ENCODE results near the gene RPL37.
"Not testable (repeated sequence)": the region's sequence is repeated elsewhere in the genome, so short reads cannot be mapped to it uniquely, and the experiment has no call there.

RPL37 gene

DNA sequence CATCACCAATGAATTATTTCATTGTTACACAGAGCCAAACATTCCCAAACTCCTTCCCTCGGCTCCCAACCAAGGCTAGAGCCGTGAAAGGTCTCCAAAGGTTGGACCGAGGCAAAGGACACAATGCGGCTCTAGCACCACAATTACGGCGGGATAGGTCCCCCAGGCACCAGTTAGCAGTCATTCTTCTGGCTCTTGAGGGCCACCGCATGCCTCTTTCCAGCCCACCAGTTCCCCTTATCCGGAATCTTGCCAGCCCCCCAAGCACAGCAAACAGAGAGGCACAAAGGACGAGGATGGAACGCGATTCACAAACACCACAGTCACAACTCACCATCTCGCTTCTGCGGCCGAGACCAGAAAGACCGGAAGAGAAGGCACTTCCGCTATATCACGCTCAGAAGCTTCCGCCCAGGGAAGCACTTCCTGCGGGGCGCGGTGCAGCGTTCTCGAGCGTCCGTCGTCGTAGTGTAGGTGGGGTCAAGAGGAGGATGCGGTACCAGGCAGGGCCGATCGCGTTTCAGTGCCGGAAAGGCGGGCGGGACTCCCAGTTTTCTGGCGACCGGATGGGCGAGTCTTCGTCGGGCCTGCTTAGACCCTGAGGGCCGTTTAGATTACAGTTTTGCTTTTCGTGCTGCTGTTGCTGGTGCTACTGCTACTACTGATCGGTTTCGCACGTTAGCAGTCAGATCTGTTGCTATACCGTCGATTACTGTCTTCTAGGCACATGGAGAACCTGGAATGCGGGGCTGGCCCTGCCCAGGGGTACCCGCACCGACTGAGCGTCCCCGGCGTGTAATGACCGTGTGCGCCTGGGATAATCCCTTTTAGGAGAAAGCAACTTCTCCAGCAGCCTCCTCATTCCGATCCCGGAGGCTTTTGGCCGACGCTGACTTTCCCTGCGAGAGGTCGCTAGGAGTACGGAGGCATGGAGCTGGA, at the start of gene RPL37:
TSS of gene RPL37 (minus strand) at position 374 of the 939 bp plus-strand sequence. CDS start at position 337, 37 bp downstream.
- H3K27ac ChIP-seq, result peak within 1 kb of the TSS; percentile 92
- peak; percentile 96 for TF ChIP-seq ZFX (IDR thresholded peaks at IDR 0.05)
- TF ChIP-seq, protein P1, sequence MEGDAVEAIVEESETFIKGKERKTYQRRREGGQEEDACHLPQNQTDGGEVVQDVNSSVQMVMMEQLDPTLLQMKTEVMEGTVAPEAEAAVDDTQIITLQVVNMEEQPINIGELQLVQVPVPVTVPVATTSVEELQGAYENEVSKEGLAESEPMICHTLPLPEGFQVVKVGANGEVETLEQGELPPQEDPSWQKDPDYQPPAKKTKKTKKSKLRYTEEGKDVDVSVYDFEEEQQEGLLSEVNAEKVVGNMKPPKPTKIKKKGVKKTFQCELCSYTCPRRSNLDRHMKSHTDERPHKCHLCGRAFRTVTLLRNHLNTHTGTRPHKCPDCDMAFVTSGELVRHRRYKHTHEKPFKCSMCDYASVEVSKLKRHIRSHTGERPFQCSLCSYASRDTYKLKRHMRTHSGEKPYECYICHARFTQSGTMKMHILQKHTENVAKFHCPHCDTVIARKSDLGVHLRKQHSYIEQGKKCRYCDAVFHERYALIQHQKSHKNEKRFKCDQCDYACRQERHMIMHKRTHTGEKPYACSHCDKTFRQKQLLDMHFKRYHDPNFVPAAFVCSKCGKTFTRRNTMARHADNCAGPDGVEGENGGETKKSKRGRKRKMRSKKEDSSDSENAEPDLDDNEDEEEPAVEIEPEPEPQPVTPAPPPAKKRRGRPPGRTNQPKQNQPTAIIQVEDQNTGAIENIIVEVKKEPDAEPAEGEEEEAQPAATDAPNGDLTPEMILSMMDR (conservative IDR thresholded peaks at IDR 0.05), result no peak

DNA sequence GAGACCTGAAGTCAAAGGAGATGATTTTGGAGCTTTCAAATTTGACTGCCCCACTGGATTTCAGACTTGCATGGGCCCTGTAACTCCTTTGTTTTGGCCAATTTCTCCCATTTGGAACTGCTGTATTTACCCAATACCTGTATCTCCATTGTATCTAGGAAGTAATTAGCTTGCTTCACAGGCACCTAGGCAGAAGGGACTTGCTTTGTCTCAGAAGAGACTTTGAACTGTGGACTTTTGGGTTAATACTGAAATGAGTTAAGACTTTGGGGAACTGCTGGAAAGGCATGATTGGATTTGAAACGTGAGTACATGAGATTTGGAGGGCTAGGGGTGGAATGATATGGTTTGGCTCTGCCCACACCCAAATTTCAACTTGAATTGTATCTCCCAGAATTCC, 48.0 kb upstream of the RPL37 start:
- not testable (repeated sequence) for H3K27ac ChIP-seq

DNA sequence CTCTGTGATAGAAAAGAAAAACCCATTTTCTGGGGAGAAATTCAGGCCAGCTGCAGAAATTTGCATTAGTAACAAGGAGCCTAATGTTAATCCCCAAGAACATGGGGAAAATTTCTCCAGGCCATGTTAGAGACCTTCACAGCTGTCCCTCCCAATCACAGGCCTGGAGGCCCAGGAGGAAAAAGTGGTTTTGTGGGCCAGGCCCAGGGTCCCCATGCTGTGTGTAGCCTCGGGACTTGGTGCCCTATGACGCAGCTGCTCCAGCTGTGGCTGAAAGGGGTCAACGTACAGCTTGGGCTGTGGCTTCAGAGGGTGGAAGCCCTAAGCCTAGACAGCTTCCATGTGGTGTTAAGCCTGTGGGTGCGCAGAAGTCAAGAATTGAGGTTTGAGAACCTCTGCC, 47.3 kb upstream of the RPL37 start:
- TF ChIP-seq ZFX (IDR thresholded peaks at IDR 0.05), result no peak
- TF ChIP-seq, protein P1 (conservative IDR thresholded peaks at IDR 0.05), result no peak
- H3K27ac ChIP-seq, result no peak overlapping the region

DNA sequence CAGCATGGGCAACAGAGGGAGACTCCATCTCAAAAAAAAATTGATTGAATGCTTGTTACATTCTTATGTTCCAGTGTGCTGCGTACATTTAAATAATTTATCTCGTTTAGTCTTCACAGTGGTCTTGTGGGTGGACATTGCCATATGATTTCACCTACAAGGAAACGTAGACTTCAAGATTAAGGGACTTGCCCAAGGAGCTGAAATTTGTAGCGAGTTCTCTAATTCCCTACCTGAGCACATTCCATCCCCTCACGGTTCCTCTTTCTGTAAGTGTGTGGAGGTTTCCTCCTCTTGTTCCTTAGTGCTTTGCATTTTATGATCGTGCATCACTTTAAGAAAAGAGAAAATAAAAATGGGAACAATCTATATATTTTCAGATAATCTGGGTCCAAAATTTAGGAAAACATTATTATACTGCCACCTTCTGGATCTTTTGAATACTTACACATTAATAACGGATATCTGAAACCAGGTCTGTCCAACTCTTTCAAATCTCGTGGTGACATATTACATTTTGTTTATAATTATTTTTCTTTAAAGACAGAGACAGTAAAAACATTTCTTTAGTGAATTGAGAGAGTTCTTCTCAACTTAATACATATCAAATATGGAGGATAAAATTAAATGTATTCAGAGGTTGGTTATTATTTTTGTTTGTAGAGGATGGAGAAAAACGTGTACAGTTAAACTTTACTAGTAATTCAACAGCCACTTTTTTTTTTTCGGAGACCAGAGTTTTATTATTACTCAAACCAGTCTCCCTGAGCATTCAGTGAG, 44.3 kb upstream of the RPL37 start:
- no peak for TF ChIP-seq ZFX (IDR thresholded peaks at IDR 0.05)
- TF ChIP-seq, protein P1 (conservative IDR thresholded peaks at IDR 0.05), result peak; percentile 81

DNA sequence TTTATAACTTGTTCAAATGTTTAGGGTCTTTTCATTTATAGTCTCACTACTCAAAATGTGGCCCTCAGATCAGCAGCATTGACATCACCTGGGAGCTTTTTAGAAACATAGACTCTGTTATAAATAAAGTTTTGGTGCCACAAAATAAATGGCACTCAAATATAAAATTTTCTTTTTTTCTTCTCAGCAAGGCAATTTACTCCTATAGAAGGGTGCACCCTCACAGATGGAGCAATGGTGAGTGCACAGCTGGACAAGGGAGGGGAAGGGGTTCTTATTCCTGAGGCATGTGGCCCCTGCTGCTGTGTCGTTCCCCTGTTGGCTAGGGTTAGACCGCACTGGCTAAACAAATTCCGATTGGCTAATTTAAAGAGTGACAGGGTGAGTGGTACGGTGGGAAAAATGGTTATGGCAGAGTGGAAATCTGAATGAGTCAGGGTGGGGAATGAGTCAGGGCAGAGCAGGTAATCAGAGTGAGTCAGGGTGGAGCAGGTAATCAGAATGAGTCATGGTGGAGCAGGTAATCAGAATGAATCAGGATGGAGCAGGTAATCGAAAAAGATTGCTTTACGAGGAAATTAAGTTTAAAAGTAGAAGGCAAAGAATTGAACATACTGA, 42.5 kb upstream of the RPL37 start:
- TF ChIP-seq ZFX (IDR thresholded peaks at IDR 0.05), result no peak
- TF ChIP-seq, protein P1 (conservative IDR thresholded peaks at IDR 0.05), result no peak
- H3K27ac ChIP-seq, result no peak overlapping the region

More for the DNA sequence above, 44.3 kb upstream of the RPL37 start:
- H3K27ac ChIP-seq, result no peak overlapping the region

DNA sequence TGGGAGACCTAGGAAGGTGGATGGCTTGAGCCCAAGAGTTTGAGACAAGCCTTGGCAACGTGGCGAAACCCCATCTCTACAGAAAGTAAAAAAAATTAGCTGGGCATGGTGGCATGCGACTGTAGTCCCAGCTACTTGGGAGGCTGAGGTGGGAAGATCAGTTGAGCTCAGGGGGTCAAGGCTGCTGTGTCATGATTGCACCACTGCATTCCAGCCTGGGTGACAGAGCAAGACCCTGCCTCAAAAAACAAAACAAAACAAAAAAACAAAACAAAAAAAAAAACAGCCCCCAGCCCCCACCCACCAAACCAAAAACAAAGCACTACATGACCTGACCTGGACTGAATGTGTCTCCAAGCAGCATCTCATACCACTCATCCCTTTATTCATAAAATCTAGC, 40.9 kb upstream of the RPL37 start:
- TF ChIP-seq, protein P1 (conservative IDR thresholded peaks at IDR 0.05), result no peak
- no peak for TF ChIP-seq ZFX (IDR thresholded peaks at IDR 0.05)
- no peak overlapping the region for H3K27ac ChIP-seq

DNA sequence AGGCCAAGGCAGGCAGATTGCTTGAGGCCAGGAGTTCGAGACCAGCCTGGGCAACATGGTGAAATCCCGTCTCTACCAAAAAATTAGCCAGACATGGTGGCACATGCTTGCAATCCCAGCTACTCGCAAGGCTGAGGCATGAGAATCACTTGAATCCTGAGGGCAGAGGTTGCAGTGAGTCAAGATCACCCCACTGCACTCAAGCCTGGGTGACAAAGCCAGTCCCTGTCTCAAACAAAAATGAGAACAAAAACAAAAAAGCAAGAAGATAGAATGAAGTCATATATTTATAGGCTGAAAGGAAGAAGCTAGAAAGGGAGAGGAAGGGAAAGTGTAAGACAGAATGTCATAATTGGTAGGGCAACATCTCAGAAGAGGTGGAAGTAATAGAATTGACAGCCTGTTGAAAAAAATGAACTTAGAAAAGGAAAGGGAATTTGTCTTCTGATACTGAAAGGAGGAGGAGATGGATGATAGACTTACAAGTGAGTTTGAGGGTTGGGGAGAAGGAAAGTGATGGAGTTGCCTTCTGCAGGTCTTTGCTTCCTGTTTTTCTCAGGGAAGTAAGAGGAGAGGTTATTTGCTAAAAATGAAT, 38.4 kb upstream of the RPL37 start:
- no peak overlapping the region for H3K27ac ChIP-seq
- TF ChIP-seq, protein P1 (conservative IDR thresholded peaks at IDR 0.05), result no peak
- no peak for TF ChIP-seq ZFX (IDR thresholded peaks at IDR 0.05)

DNA sequence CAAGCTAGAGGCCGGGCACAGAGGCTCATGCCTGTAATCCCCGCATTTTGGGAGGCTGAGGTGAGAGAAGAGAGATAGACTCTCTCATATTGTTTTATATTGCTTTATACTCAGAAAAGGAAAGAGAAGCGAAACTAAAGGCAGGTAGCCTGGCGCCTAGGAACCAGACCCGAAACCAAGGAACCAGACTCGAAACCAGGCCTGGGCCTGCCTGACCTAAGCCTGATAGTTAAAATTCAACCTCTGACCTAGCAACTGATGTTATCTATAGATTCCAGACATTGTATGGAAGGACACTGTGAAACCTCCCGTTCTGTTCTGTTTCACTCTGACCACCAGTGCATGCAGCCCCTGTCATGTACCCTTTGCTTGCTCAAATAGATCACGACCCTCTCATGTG, 37.2 kb upstream of the RPL37 start:
- H3K27ac ChIP-seq, result not testable (repeated sequence)

All from C4-2B (cell line).